ENCODE data around the gene CDKL2. TPM values are rescaled to one million over a fixed set of nuclear protein-coding genes. Genes with fewer than 3 reads are reported as not detected.

CDKL2 gene
- total RNA-seq (ENCODE audit: low replicate concordance): 1.2 and 2.9 TPM in 2 replicates

DNA sequence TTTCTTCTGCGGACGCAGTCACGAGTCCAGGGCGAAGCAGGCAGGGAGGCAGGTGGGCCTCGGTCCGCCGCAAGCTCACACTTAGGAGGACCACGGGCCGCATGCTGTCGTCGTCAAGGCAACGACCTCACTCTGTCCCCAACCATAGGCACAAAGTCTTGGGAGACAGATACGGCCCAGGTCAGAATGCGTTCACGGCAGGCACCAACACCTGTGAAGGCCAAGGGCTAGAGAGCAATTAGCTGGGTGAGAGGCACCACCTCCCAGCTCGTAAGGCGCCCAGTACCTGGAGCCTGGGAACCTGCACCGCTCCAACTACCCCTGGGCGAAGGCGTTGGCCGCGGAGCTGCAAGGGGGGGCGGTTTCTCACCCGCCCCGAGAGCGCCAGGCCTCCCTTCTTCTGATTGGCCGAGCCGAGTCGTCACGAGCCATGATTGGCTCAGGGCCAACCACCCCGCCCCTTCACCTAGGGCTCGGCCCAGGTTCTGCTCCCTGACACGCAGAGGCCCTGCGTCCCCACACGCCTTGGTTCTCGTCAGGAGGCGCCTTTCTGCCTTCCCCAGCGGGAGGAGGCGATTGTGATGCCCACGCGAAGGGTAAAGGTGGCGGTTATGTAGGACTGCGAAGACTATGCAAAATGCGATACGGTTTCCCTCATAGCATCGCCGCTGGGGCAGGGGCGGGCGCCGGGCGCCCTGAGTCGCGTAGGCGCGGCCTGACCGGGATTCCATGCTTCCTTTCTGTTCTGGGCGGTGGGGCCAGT is at the start of gene CDKL2:
TSS of gene CDKL2 (minus strand) at position 355 of the 763 bp plus-strand sequence. CDS start 4,540 bp downstream, outside the sequence.
- no peak within 1 kb of the TSS for H3K27ac Mint-ChIP-seq
- H3K27ac ChIP-seq: no peak within 1 kb of the TSS
- H2AFZ ChIP-seq (replicated peaks): peak within 1 kb of the TSS; percentile 75
- peaks cover 2% of the 10 kb centered on the region for H3K27me3 Mint-ChIP-seq (ENCODE audit: insufficient read depth, low read depth)
- H3K9ac ChIP-seq: no peak within 1 kb of the TSS
- peak within 1 kb of the TSS; percentile 77 for H3K4me2 ChIP-seq
- no peaks in the 10 kb centered on the region for H3K27me3 ChIP-seq
- H3K9me3 ChIP-seq (ENCODE audit: low read depth): no peaks in the 10 kb centered on the region
- H3K36me3 Mint-ChIP-seq: no peaks in the 10 kb centered on the region
- peaks cover 8% of the 10 kb centered on the region for H3K4me1 Mint-ChIP-seq
- H3F3A ChIP-seq (ENCODE audit: low read depth): no peaks in the 10 kb centered on the region
- DNase-seq (ENCODE audit: low spot score): peak; percentile 93
- H3K79me2 ChIP-seq (ENCODE audit: low read depth): no peaks in the 10 kb centered on the region
- H3K9me3 Mint-ChIP-seq: no peaks in the 10 kb centered on the region
- H4K20me1 ChIP-seq (ENCODE audit: low read depth): no peaks in the 10 kb centered on the region
- H3K4me3 ChIP-seq: peak within 1 kb of the TSS; percentile 57
- peaks cover 4% of the 10 kb centered on the region for H3K4me1 ChIP-seq
- H3K4me3 Mint-ChIP-seq: peak within 1 kb of the TSS; percentile 87
- TF ChIP-seq, protein P1, sequence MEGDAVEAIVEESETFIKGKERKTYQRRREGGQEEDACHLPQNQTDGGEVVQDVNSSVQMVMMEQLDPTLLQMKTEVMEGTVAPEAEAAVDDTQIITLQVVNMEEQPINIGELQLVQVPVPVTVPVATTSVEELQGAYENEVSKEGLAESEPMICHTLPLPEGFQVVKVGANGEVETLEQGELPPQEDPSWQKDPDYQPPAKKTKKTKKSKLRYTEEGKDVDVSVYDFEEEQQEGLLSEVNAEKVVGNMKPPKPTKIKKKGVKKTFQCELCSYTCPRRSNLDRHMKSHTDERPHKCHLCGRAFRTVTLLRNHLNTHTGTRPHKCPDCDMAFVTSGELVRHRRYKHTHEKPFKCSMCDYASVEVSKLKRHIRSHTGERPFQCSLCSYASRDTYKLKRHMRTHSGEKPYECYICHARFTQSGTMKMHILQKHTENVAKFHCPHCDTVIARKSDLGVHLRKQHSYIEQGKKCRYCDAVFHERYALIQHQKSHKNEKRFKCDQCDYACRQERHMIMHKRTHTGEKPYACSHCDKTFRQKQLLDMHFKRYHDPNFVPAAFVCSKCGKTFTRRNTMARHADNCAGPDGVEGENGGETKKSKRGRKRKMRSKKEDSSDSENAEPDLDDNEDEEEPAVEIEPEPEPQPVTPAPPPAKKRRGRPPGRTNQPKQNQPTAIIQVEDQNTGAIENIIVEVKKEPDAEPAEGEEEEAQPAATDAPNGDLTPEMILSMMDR (IDR thresholded peaks at IDR 0.05): no peak
- TF ChIP-seq EZH2 (IDR thresholded peaks at IDR 0.05): no peak
- no peak for TF ChIP-seq EZH2phosphoT487 (IDR thresholded peaks at IDR 0.05)
- H3K36me3 ChIP-seq: no peaks in the 10 kb centered on the region

DNA sequence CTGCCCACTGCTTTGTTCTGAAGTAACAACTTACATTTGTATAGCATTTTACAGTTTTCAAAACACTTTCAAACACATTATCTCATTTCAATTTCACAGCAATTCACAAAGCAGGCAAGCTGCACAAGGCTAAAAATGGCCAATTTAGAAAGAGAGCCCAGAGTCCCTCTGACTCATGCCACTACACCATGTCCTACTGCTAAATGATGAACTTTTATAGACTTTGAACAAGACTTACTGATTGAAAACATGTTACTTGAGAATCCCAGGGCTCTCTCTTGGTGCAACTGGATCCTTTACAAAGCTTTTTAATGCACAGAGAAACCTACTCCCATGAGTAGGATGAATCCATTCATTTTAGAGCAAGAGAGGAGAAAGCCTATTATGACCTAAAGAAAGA is 48.6 kb upstream of the CDKL2 start:
- H3K36me3 ChIP-seq: no peaks in the 10 kb centered on the region
- H3K27ac Mint-ChIP-seq: no peak overlapping the region
- no peaks in the 10 kb centered on the region for H4K20me1 ChIP-seq (ENCODE audit: low read depth)
- H3K4me1 Mint-ChIP-seq: peaks cover 11% of the 10 kb centered on the region
- no peaks in the 10 kb centered on the region for H3K27me3 ChIP-seq
- no peak overlapping the region for H3K9ac ChIP-seq
- H2AFZ ChIP-seq (replicated peaks): no peak overlapping the region
- H3K9me3 Mint-ChIP-seq: no peaks in the 10 kb centered on the region
- no peaks in the 10 kb centered on the region for H3K27me3 Mint-ChIP-seq (ENCODE audit: insufficient read depth, low read depth)
- H3K4me2 ChIP-seq: no peak overlapping the region
- H3K4me1 ChIP-seq: peaks cover 5% of the 10 kb centered on the region
- peaks cover 30% of the 10 kb centered on the region for H3K79me2 ChIP-seq (ENCODE audit: low read depth)
- H3F3A ChIP-seq (ENCODE audit: low read depth): peaks cover 11% of the 10 kb centered on the region
- peaks cover 4% of the 10 kb centered on the region for H3K36me3 Mint-ChIP-seq
- TF ChIP-seq EZH2 (IDR thresholded peaks at IDR 0.05): no peak
- TF ChIP-seq, protein P1 (IDR thresholded peaks at IDR 0.05): no peak
- TF ChIP-seq EZH2phosphoT487 (IDR thresholded peaks at IDR 0.05): no peak
- H3K4me3 ChIP-seq: no peak overlapping the region
- no peaks in the 10 kb centered on the region for H3K9me3 ChIP-seq (ENCODE audit: low read depth)
- no peak for DNase-seq (ENCODE audit: low spot score)
- no peak overlapping the region for H3K27ac ChIP-seq
- no peak overlapping the region for H3K4me3 Mint-ChIP-seq

DNA sequence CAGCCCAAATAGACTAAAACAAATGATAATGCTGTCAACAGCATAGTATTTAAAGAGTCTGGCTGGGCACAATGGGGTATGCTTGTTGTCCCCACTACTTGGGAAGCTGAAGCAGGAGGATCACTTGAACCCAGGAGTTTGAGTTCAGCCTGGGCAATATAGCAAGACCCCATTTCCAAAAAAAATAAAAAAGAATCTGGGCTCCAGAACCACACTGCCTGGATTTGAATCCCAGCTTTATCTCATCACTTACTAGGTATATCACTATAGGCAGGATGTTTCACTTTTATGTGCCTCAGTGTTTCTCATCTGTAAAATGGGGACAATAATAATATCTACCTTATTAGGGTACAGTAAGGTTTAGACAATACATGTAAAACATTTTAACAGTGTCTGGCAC is 48.1 kb upstream of the CDKL2 start:
- Histone ChIP-seq H3K36me3 (no peaks in the 10 kb centered on the region), H3K9ac (no peak overlapping the region), H4K20me1 (ENCODE audit: low read depth) (no peaks in the 10 kb centered on the region), H3K79me2 (ENCODE audit: low read depth) (peaks cover 32% of the 10 kb centered on the region), H2AFZ (replicated peaks) (no peak overlapping the region), H3K27ac (no peak overlapping the region), H3K27me3 (no peaks in the 10 kb centered on the region), H3K4me3 (no peak overlapping the region), H3F3A (ENCODE audit: low read depth) (peaks cover 16% of the 10 kb centered on the region), H3K4me2 (no peak overlapping the region), H3K9me3 (ENCODE audit: low read depth) (no peaks in the 10 kb centered on the region), H3K4me1 (peaks cover 8% of the 10 kb centered on the region)
- H3K36me3 Mint-ChIP-seq: peaks cover 4% of the 10 kb centered on the region
- no peak overlapping the region for H3K27ac Mint-ChIP-seq
- TF ChIP-seq, protein P1 (IDR thresholded peaks at IDR 0.05): no peak
- TF ChIP-seq EZH2phosphoT487 (IDR thresholded peaks at IDR 0.05): no peak
- no peak for TF ChIP-seq EZH2 (IDR thresholded peaks at IDR 0.05)
- no peak overlapping the region for H3K4me3 Mint-ChIP-seq
- no peaks in the 10 kb centered on the region for H3K27me3 Mint-ChIP-seq (ENCODE audit: insufficient read depth, low read depth)
- H3K9me3 Mint-ChIP-seq: no peaks in the 10 kb centered on the region
- DNase-seq (ENCODE audit: low spot score): no peak
- H3K4me1 Mint-ChIP-seq: peaks cover 16% of the 10 kb centered on the region
